Right cardiac atrium (tissue), 5 donors: ENCODE results near the gene TXNDC2. TPM values are rescaled to one million over a fixed set of nuclear protein-coding genes. Genes with fewer than 3 reads are reported as not detected.
"Not testable (repeated sequence)": the region's sequence is repeated elsewhere in the genome, so short reads cannot be mapped to it uniquely, and the experiment has no call there.

Experiments used
- ATAC-seq, 2 donors: fragments of 200-7000 bp; cut with Tn5 transposase; one replicate each; pipeline versions ENCODE4 v1.8.0 to v1.9.1; 2020; ENCODE audit warnings: moderate library complexity in 2 of 2, mild to moderate bottlenecking in 1 of 2
- DNase-seq, 3 donors: peaks; one replicate each; pipeline ENCODE4 v3.0.0-alpha.2; 2020
- H3K27ac ChIP-seq: one replicate; pipeline ENCODE4 v1.5.1; 2013; ENCODE audit warnings: mild to moderate bottlenecking, low read length, control low read depth, moderate library complexity
- H3K27me3 ChIP-seq: one replicate; pipeline ENCODE4 v1.6.1; 2013; ENCODE audit not compliant: control insufficient read depth, insufficient read depth
- H3K4me1 ChIP-seq: one replicate; pipeline ENCODE4 v1.6.1; 2013; ENCODE audit warnings: low read length; ENCODE audit not compliant: control insufficient read depth, insufficient read depth
- H3K4me3 ChIP-seq: one replicate; pipeline ENCODE4 v1.5.1; 2013; ENCODE audit warnings: low read length, control low read depth
- H3K9me3 ChIP-seq: one replicate; pipeline ENCODE4 v1.6.1; 2013; ENCODE audit warnings: low read length; ENCODE audit not compliant: control insufficient read depth
- WGBS: extraction: QIAGEN DNeasy Blood & Tissue Kit; methylation state at CpG from one replicate; pipeline ENCODE4 v1.1.7; 2013; 5-methylcytosine and 5-hydroxymethylcytosine counted together
- intact Hi-C, 4 donors: fragments of 100-400 bp; cut with DNase I; formaldehyde crosslinking; loops; one replicate each; pipeline versions ENCODE4 v1.11.0 to v1.14.0; 2022 to 2023
- polyA plus RNA-seq: library from polyadenylated mRNA; stranded (reverse); fragments of 200-250 nt; gene quantifications from one replicate; pipeline ENCODE4 v1.2.3, GENCODE V29; 2013
- total RNA-seq, 4 donors: library from RNA; stranded (reverse); fragmentation: NEBNext Ultra II Directional; extraction: Animal tissue kit (Norgen Biotek cat#: 25700); gene quantifications; one replicate each; pipeline ENCODE4 v1.2.1, GENCODE V29; 2021
- donor health status: healthy with polysubstance abuse.
- donor health status: DM: no; HTN: yes; CAD: no.
- donor health status: DM: no; HTN: no; CAD: no.
- donor health status: DM: no; HTN: yes; CAD: no; lungs with severe emphysema.
- donor health status: DM: yes; HTN: yes; CAD: no.

TXNDC2 gene
- total and polyA plus RNA-seq, 5 donors: 0.23 to 0.42 TPM; not detected in 3

- DNase-seq: peak in 2 of 3 donors; percentile 40 to 59
- Histone ChIP-seq H3K4me3 (no peak overlapping the region), H3K27me3 (no peaks in the 10 kb centered on the region), H3K4me1 (no peaks in the 10 kb centered on the region), H3K9me3 (no peaks in the 10 kb centered on the region), H3K27ac (no peak overlapping the region)
- 84% methylated on average over 3 of the region's 3 CpGs for WGBS
- no peak for ATAC-seq
- intact Hi-C loops: no loop called here
These were observed 15.6 kb downstream of the TXNDC2 start for GRCh38 chr18:9901377-9901776.

DNA sequence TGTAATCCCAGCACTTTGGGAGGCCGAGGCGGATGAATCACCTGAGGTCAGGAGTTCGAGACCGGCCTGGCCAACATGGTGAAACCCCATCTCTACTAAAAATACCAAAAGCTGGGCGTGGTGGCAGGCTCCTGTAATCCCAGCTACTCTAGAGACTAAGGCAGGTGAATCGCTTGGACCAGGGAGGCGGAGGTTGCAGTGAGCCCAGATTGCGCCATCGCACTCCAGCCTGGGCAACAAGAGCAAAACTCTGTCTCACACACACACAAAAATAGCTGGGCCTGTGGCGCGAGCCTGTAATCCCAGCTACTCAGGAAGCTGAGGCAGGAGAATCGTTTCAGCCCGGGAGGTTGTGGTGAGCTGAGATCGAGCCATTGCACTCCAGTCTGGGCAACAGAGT is 16.5 kb downstream of the TXNDC2 start:
- H3K27me3 ChIP-seq, H3K9me3 ChIP-seq, H3K4me3 ChIP-seq, H3K4me1 ChIP-seq, DNase-seq, ATAC-seq, H3K27ac ChIP-seq, intact Hi-C loops: not testable (repeated sequence)
- 96% methylated on average over 14 of the region's 14 CpGs for whole genome bisulfite sequencing

DNA sequence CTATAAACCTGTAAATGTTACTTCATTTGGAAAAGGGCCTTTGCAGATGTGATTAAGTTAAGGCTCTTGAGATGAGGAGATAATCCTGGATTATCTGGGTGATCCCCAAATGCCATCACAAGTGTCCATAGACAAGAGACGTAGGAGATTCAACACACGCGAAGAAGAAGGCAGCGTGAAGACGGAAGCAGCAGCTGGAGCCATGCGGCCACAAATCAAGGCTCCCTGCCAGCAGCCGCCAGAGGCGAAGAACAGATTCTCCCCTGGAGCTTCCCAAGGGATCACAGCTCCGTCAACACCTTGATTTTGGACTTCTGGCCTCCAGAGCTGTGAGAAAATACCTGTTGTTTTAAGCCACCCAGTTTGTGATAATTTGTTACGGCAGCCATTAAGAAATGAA is 17.1 kb downstream of the TXNDC2 start:
- DNase-seq: peak; percentile 48 to 80 (median 72)

GRCh38 chr18:9905401-9905922 is 19.7 kb downstream of the TXNDC2 start:
- DNase-seq (no peak), ATAC-seq (no peak)
- H3K4me3 ChIP-seq: no peak overlapping the region
- no peaks in the 10 kb centered on the region for H3K4me1 ChIP-seq
- H3K27ac ChIP-seq: no peak overlapping the region
- no peaks in the 10 kb centered on the region for H3K27me3 ChIP-seq
- WGBS: 61% methylated on average over 5 of the region's 5 CpGs
- H3K9me3 ChIP-seq: no peaks in the 10 kb centered on the region
- intact Hi-C loops: no loop called here

More for the DNA sequence above, 17.1 kb downstream of the TXNDC2 start:
- intact Hi-C loops: no loop called here
- Histone ChIP-seq H3K4me1 (no peaks in the 10 kb centered on the region), H3K27ac (no peak overlapping the region), H3K4me3 (no peak overlapping the region), H3K27me3 (no peaks in the 10 kb centered on the region), H3K9me3 (no peaks in the 10 kb centered on the region)
- no peak for ATAC-seq
- WGBS: 62% methylated on average over 10 of the region's 10 CpGs

DNA sequence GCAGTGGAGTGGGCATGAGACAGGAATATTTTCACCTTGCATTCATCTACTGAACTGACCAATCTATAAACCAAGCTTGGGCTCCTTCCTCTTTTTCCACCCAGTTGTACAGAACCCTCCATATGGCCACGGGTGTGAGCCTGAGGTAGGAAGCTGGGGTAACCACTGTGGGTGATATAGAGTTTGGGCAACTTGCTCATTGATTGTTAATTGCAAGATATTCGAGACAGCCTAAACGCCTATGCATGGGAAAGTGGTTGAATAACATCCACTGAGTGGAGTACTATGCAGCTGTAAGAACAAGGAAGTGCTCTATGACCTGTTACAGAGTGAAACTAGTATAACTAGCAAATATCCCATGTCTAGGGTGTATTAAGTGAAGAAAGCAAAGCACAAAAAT is 20.7 kb downstream of the TXNDC2 start:
- Histone ChIP-seq H3K4me3 (no peak overlapping the region), H3K9me3 (no peaks in the 10 kb centered on the region), H3K27me3 (no peaks in the 10 kb centered on the region), H3K27ac (no peak overlapping the region), H3K4me1 (no peaks in the 10 kb centered on the region)
- intact Hi-C loops: no loop called here
- no peak for DNase-seq
- 82% methylated on average over 3 of the region's 3 CpGs for WGBS
- ATAC-seq: no peak

GRCh38 chr18:9907867-9908266 is 22.1 kb downstream of the TXNDC2 start:
- ATAC-seq (no peak), DNase-seq (no peak)
- intact Hi-C loops: no loop called here
- H3K9me3 ChIP-seq: no peaks in the 10 kb centered on the region
- H3K4me1 ChIP-seq: no peaks in the 10 kb centered on the region
- H3K27ac ChIP-seq: no peak overlapping the region
- no peak overlapping the region for H3K4me3 ChIP-seq
- no peaks in the 10 kb centered on the region for H3K27me3 ChIP-seq
- WGBS: 94% methylated on average over 4 of the region's 4 CpGs

- no peak overlapping the region for H3K27ac ChIP-seq
- intact Hi-C loops: loop anchor here in 1 of 4 donors (10.0 kb wide), 1 partner anchor 105 kb away; no protein-coding TSS in a partner anchor
- no peaks in the 10 kb centered on the region for H3K27me3 ChIP-seq
- DNase-seq: no peak
- ATAC-seq: no peak
- no peaks in the 10 kb centered on the region for H3K4me1 ChIP-seq
- no peak overlapping the region for H3K4me3 ChIP-seq
- no peaks in the 10 kb centered on the region for H3K9me3 ChIP-seq
These were observed 24.3 kb downstream of the TXNDC2 start for GRCh38 chr18:9910071-9910470.

DNA sequence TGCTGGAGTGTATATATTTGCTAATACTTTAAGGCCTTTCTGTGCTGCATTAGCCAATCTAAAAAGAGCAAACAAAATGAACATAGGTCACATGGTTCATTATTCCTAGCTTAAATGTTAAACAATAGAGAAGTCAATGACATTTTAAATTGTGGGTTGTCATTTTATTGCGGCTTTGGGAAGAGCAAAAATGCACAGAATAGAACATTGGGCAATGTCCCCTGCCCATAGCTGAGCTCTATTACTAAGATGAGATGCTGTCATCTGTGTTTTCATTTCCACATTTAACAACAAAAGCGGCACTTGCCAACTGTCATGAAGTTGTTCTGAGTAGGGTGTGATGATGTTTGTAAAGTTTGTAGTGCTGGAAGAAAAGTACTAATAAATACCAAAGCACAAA is 24.9 kb downstream of the TXNDC2 start:
- ATAC-seq (no peak), DNase-seq (no peak)
- intact Hi-C loops: loop anchor here in 1 of 4 donors (10.0 kb wide), 1 partner anchor 106 kb away; no protein-coding TSS in a partner anchor
- WGBS: 90% methylated on average over 2 of the region's 2 CpGs
- H3K4me3 ChIP-seq: no peak overlapping the region
- no peaks in the 10 kb centered on the region for H3K4me1 ChIP-seq
- no peaks in the 10 kb centered on the region for H3K27me3 ChIP-seq
- no peaks in the 10 kb centered on the region for H3K9me3 ChIP-seq
- no peak overlapping the region for H3K27ac ChIP-seq

DNA sequence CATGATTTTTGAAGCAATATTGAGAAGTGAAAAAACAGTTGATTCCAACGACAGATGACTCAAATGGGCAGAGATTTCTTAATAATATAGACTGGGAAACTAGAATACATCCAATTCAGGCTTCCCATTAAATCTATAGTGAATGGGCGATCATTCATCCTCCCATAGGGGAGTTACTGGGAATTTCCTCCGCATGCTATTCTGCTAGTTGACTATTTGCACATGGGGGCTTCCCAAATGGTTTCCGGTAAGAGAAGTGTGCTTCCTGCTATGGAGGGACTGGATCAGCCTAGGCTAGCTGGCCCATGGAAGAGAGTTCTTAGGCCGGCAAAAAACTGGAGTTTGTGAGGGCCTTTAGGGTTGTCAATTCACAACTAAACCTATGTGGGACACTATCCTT is 25.5 kb downstream of the TXNDC2 start:
- H3K4me3 ChIP-seq: no peak overlapping the region
- no peak overlapping the region for H3K27ac ChIP-seq
- no peak for ATAC-seq
- intact Hi-C loops: loop anchor here in 1 of 4 donors (10.0 kb wide), 1 partner anchor 106 kb away; no protein-coding TSS in a partner anchor
- WGBS: 86% methylated on average over 5 of the region's 5 CpGs
- H3K9me3 ChIP-seq: no peaks in the 10 kb centered on the region
- no peak for DNase-seq
- H3K4me1 ChIP-seq: no peaks in the 10 kb centered on the region
- H3K27me3 ChIP-seq: no peaks in the 10 kb centered on the region

- not testable (repeated sequence) for H3K9me3 ChIP-seq, H3K4me1 ChIP-seq, DNase-seq, H3K27me3 ChIP-seq, ATAC-seq, H3K4me3 ChIP-seq, H3K27ac ChIP-seq
- WGBS: 98% methylated on average over 1 of the region's 1 CpG
- intact Hi-C loops: loop anchor here in 1 of 4 donors (10.0 kb wide), 1 partner anchor 107 kb away; no protein-coding TSS in a partner anchor
These were observed 26.5 kb downstream of the TXNDC2 start for GRCh38 chr18:9912285-9912684.

DNA sequence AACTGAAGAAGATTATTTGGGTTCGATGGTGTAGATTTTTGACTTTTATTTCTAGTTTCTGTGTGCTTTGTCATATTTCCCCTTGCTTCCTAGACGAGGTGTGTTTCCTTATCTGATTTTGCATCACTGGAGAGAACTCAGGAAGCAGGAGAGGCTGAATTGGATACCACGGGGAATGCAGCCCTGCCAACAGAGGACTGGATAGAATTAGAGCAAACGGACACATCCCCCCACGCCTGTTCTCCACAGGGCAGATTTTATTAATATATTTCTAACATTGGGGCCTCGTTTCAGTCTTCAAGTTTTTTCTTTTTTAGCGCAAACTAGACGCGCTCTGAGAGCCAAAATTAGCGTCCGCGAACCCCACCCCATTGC is 27.4 kb downstream of the TXNDC2 start:
- H3K27me3 ChIP-seq: no peaks in the 10 kb centered on the region
- H3K4me3 ChIP-seq: peak overlapping the region; percentile 90
- H3K9me3 ChIP-seq: no peaks in the 10 kb centered on the region
- ATAC-seq (peak in 1 of 2 donors; percentile 10), DNase-seq (no peak)
- intact Hi-C loops: loop anchor here in 1 of 4 donors (10.0 kb wide), 1 partner anchor 108 kb away; no protein-coding TSS in a partner anchor
- 6% methylated on average over 12 of the region's 12 CpGs for WGBS
- H3K4me1 ChIP-seq: no peaks in the 10 kb centered on the region
- peak overlapping the region; percentile 37 for H3K27ac ChIP-seq
